ENCODE measurements around the gene ANKRD11. TPM values are rescaled to one million over a fixed set of nuclear protein-coding genes. Genes with fewer than 3 reads are reported as not detected.
A peak's percentile ranks its signal among the peaks of the same experiment; 100 is the strongest.

ANKRD11 gene
- total RNA-seq, 1 experiment from 2014 or later, result 34.4 TPM

GRCh38 chr16:89349947-89350633 lies 140.3 kb downstream of the ANKRD11 start:
- DNase-seq (ENCODE audit: low spot score), result no peak

- DNase-seq (ENCODE audit: low spot score), result no peak
Observed at GRCh38 chr16:89347807-89348206, 142.6 kb downstream of the ANKRD11 start.

- DNase-seq (ENCODE audit: low spot score), result no peak
Observed at GRCh38 chr16:89346869-89347268, 143.5 kb downstream of the ANKRD11 start.

GRCh38 chr16:89345642-89346150 lies 144.7 kb downstream of the ANKRD11 start:
- no peak for DNase-seq (ENCODE audit: low spot score)

GRCh38 chr16:89344846-89345611 lies 145.3 kb downstream of the ANKRD11 start:
- DNase-seq (ENCODE audit: low spot score), result no peak

GRCh38 chr16:89344458-89344834 lies 145.9 kb downstream of the ANKRD11 start:
- DNase-seq (ENCODE audit: low spot score), result no peak

GRCh38 chr16:89343501-89344457 lies 146.6 kb downstream of the ANKRD11 start:
- DNase-seq (ENCODE audit: low spot score), result no peak

- DNase-seq (ENCODE audit: low spot score), result no peak
Observed at GRCh38 chr16:89341697-89342694, 148.4 kb downstream of the ANKRD11 start.

GRCh38 chr16:89341279-89341678 lies 149.1 kb downstream of the ANKRD11 start:
- DNase-seq (ENCODE audit: low spot score), result no peak

- no peak for DNase-seq (ENCODE audit: low spot score)
Observed at GRCh38 chr16:89338863-89339262, 151.5 kb downstream of the ANKRD11 start.

GRCh38 chr16:89337965-89338364 lies 152.4 kb downstream of the ANKRD11 start:
- no peak for DNase-seq (ENCODE audit: low spot score)

GRCh38 chr16:89335803-89336485 lies 154.4 kb downstream of the ANKRD11 start:
- DNase-seq (ENCODE audit: low spot score), result no peak

GRCh38 chr16:89334988-89335802 lies 155.2 kb downstream of the ANKRD11 start:
- DNase-seq (ENCODE audit: low spot score), result no peak

GRCh38 chr16:89334461-89334860 lies 155.9 kb downstream of the ANKRD11 start:
- DNase-seq (ENCODE audit: low spot score), result no peak

- no peak for DNase-seq (ENCODE audit: low spot score)
Observed at GRCh38 chr16:89334050-89334449, 156.3 kb downstream of the ANKRD11 start.

GRCh38 chr16:89333401-89334001 lies 156.9 kb downstream of the ANKRD11 start:
- peak; percentile 58 for DNase-seq (ENCODE audit: low spot score)

- no peak for DNase-seq (ENCODE audit: low spot score)
Observed at GRCh38 chr16:89332902-89333245, 157.5 kb downstream of the ANKRD11 start.

GRCh38 chr16:89332243-89332901 lies 158.0 kb downstream of the ANKRD11 start:
- DNase-seq (ENCODE audit: low spot score), result no peak
